GM12878 (cell line): ENCODE data around the gene CENPH. TPM values are rescaled to one million over a fixed set of nuclear protein-coding genes. Genes with fewer than 3 reads are reported as not detected.
A peak's percentile ranks its signal among the peaks of the same experiment; 100 is the strongest.

Experiments
- ATAC-seq: fragments of 200-7000 bp; cut with Tn5 transposase; 3 replicates; pipeline ENCODE4 v1.9.1; 2020; ENCODE audit warnings: mild to moderate bottlenecking, moderate library complexity
- BruUV-seq: library from RNA; stranded (reverse); fragments of 400-500 nt; replicated peaks from 2 replicates; lab custom pipeline; 2021; lab: Mats Ljungman, UMichigan
- CTCF ChIA-PET: fragments of 300-600 bp; sonication (Branson Sonifier 250); formaldehyde crosslinking; extraction: SDS; loops from one replicate; lab custom pipeline; 2021; ENCODE audit warnings: inconsistent platforms; lab: Yijun Ruan, JAX
- POLR2A ChIA-PET: fragments of 350-600 bp; formaldehyde crosslinking; extraction: SDS; loops from one replicate; lab custom pipeline; 2021; ENCODE audit warnings: inconsistent platforms; lab: Charles Lee
- RAD21 ChIA-PET: fragments of 300-600 bp; sonication (Branson Sonifier 250); formaldehyde crosslinking; loops from one replicate; lab custom pipeline; 2023; ENCODE audit warnings: antibody characterized with exemption; ENCODE audit not compliant: unreplicated experiment; lab: Charles Lee
- SMC1A ChIA-PET: fragments of 300-600 bp; sonication (Branson Sonifier 250); formaldehyde crosslinking; loops from one replicate; lab custom pipeline; 2023; ENCODE audit not compliant: unreplicated experiment, uncharacterized antibody; lab: Charles Lee
- DNase-seq: peaks from one replicate; pipeline ENCODE4 v3.0.0-alpha.2; 2011; ENCODE audit warnings: low read depth, low spot score
- FAIRE-seq: peaks from 3 replicates; lab custom pipeline; 2011; peaks lifted over from hg19 to GRCh38; lab: Jason Lieb, UNC
- H2AFZ ChIP-seq: 2 replicates; pipeline ENCODE4 v1.6.0; 2011; ENCODE audit warnings: low read depth, low read length, control low read depth; ENCODE audit not compliant: control insufficient read depth
- H3K27ac ChIP-seq: 2 replicates; pipeline ENCODE4 v1.5.1; 2011; ENCODE audit warnings: control low read depth; ENCODE audit not compliant: control insufficient read depth, insufficient read depth
- H3K27me3 ChIP-seq, 2 experiments: replicated peaks in 1 of 2; 2 replicates each; pipeline versions ENCODE4 v1.6.0 to v1.6.1; 2011; ENCODE audit warnings: low read length in 1 of 2; ENCODE audit not compliant: control insufficient read depth in 2 of 2, insufficient read depth in 2 of 2
- H3K36me3 ChIP-seq, 2 experiments: 2 replicates each; pipeline ENCODE4 v1.5.1; 2011; ENCODE audit warnings: low read length in 1 of 2; ENCODE audit not compliant: control insufficient read depth in 2 of 2, insufficient read depth in 2 of 2
- H3K4me1 ChIP-seq: 2 replicates; pipeline ENCODE4 v1.6.1; 2011; ENCODE audit warnings: mild to moderate bottlenecking, low read length, moderate library complexity, mixed read lengths; ENCODE audit not compliant: control insufficient read depth, insufficient read depth
- H3K4me2 ChIP-seq: 2 replicates; pipeline ENCODE4 v1.6.0; 2011; ENCODE audit warnings: control low read depth; ENCODE audit not compliant: control insufficient read depth, insufficient read depth
- H3K4me3 ChIP-seq: fragments of 200-600 bp; sonication (generic); 2 replicates; pipeline ENCODE4 v1.5.1; 2016
- H3K79me2 ChIP-seq: 2 replicates; pipeline ENCODE4 v1.6.0; 2011; ENCODE audit warnings: low read length; ENCODE audit not compliant: control insufficient read depth, insufficient read depth
- H3K9ac ChIP-seq: 2 replicates; pipeline ENCODE4 v1.8.0; 2011; ENCODE audit warnings: low read length, control low read depth, mixed read lengths; ENCODE audit not compliant: control insufficient read depth, insufficient read depth
- H3K9me3 ChIP-seq: replicated peaks from 3 replicates; pipeline ENCODE4 v1.5.1; 2011; ENCODE audit warnings: mild to moderate bottlenecking, low read length; ENCODE audit not compliant: control insufficient read depth, insufficient read depth
- H4K20me1 ChIP-seq: 2 replicates; pipeline ENCODE4 v1.6.0; 2011; ENCODE audit not compliant: control insufficient read depth, insufficient read depth
- ATF2 ChIP-seq: IDR thresholded peaks from 2 replicates; pipeline ENCODE4 v1.6.1; 2012; ENCODE audit warnings: low read length, inconsistent platforms
- CHD1 ChIP-seq: IDR thresholded peaks from 2 replicates; pipeline ENCODE4 v1.6.1; 2012; ENCODE audit warnings: low read depth, low read length, improper control_type of control experiment
- DPF2 ChIP-seq: fragments of 450-650 bp; IDR thresholded peaks from 2 replicates; pipeline ENCODE4 v1.6.1; 2017; ENCODE audit warnings: mild to moderate bottlenecking
- MYB ChIP-seq: fragments of 150-350 bp; IDR thresholded peaks from 2 replicates; pipeline ENCODE4 v1.6.1; 2014; ENCODE audit warnings: mild to moderate bottlenecking, low read depth, low read length, borderline replicate concordance
- NFYA ChIP-seq: IDR thresholded peaks from 2 replicates; pipeline ENCODE4 v1.6.1; 2011; ENCODE audit warnings: low read depth, mild to moderate bottlenecking, low read length, improper control_type of control experiment, borderline replicate concordance
- PRDM15 ChIP-seq: fragments of 450-650 bp; formaldehyde crosslinking; IDR thresholded peaks from 2 replicates; pipeline ENCODE4 v1.4.0; 2020; ENCODE audit warnings: mild to moderate bottlenecking, moderate library complexity
- ZBTB33 ChIP-seq: fragments of 450-650 bp; IDR thresholded peaks from 2 replicates; pipeline ENCODE4 v1.6.1; 2017; ENCODE audit warnings: mild to moderate bottlenecking
- ZNF592 ChIP-seq: fragments of 450-650 bp; IDR thresholded peaks from 2 replicates; pipeline ENCODE4 v1.6.1; 2017; ENCODE audit warnings: mild to moderate bottlenecking, moderate library complexity
- ZZZ3 ChIP-seq: IDR thresholded peaks from 2 replicates; pipeline ENCODE4 v1.6.1; 2011; ENCODE audit warnings: low read depth; ENCODE audit not compliant: control insufficient read depth, insufficient read length
- WGBS: methylation state at CpG from one replicate; pipeline ENCODE4 v1.1.6; 2016; ENCODE audit warnings: low lambda C conversion rate; ENCODE audit not compliant: insufficient replicate concordance, insufficient coverage; ENCODE audit errors: missing lambda C conversion rate; 5-methylcytosine and 5-hydroxymethylcytosine counted together
- in situ Hi-C: fragments of 300-500 bp; cut with MboI; formaldehyde crosslinking; loops from 9 replicates; pipeline ENCODE4 v1.14.3; 2018; ENCODE audit warnings: mixed read lengths
- intact Hi-C: fragments of 100-400 bp; cut with micrococcal nuclease; formaldehyde crosslinking; loops from one replicate; pipeline ENCODE4 v1.14.2; 2022; ENCODE audit not compliant: unreplicated experiment
- polyA plus RNA-seq, 11 experiments: library from polyadenylated mRNA; depleted of rRNA in 4 of 11; unstranded in 6 of 11; stranded (reverse) in 5 of 11; fragments of >200 nt; fragmentation: Nextera tagmentation in 4 of 11; fragmentation: Illumina TruSeq in 1 of 11; extraction: Ambion mirVana in 4 of 11; extraction: Trizol in 1 of 11; gene quantifications; 1 replicate in 1 of 11; 2 replicates in 10 of 11; pipeline versions ENCODE4 v1.2.1 to v1.2.3, GENCODE V29; 2011 to 2016; ENCODE audit warnings: inconsistent platforms in 2 of 11, missing spikeins in 2 of 11, low read depth in 1 of 11
- total RNA-seq, 4 experiments: library from RNA; depleted of rRNA in 3 of 4; stranded (reverse); fragments of >200 nt in 3 of 4; fragmentation: Illumina TruSeq in 1 of 4; extraction: Trizol in 1 of 4; gene quantifications; 2 replicates each; pipeline versions ENCODE4 v1.2.1 to v1.2.3, GENCODE V29; 2013 to 2021

Gene CENPH
- total and polyA plus RNA-seq, 10 of the 15 experiments (the other 5 are each of a cell fraction or from before 2014, with no cell fraction given) = 7.3 to 65.6 (median 45.9) TPM

- no peak overlapping the region for H3K27ac ChIP-seq
- ChIA-PET SMC1A (interaction anchor here (0.6 to 1.3 kb wide), 2 partner anchors 9 to 13 kb away, joined by 3 read pairs; no protein-coding TSS in a partner anchor), POLR2A (interaction anchor here (1.1 to 1.2 kb wide), 2 partner anchors 8 to 92 kb away, joined by 4 read pairs; partner anchors contain the start of gene CDK7), CTCF (interaction anchor here (1.4 to 1.5 kb wide), 2 partner anchors 16 to 23 kb away, joined by 3 to 4 read pairs; no protein-coding TSS in a partner anchor), RAD21 (no interaction called here)
- peaks cover 0 to 6% of the 10 kb centered on the region in 2 experiments; a peak in 2 of 4 replicates for H3K36me3 ChIP-seq
- no peak overlapping the region for H3K9ac ChIP-seq
- no peak overlapping the region for H2AFZ ChIP-seq
- H3K4me2 ChIP-seq = no peak overlapping the region
- BruUV-seq = TSS peak; percentile 11
- no peaks in the 10 kb centered on the region for H3K27me3 ChIP-seq
- H3K79me2 ChIP-seq = peaks cover 20% of the 10 kb centered on the region
- H3K9me3 ChIP-seq = no peaks in the 10 kb centered on the region; the same call in 2 of the 3 replicates
- intact Hi-C loops (no loop called here), in situ Hi-C loops (no loop called here)
- WGBS = 99% methylated on average over 8 of the region's 8 CpGs
- ATAC-seq (no peak), FAIRE-seq (no peak), DNase-seq (no peak)
- H3K4me1 ChIP-seq = no peaks in the 10 kb centered on the region; the same call in 1 of the 2 replicates
- H3K4me3 ChIP-seq = no peak overlapping the region
- no peaks in the 10 kb centered on the region for H4K20me1 ChIP-seq
- TF ChIP-seq ZBTB33 = no peak
- TF ChIP-seq NFYA = no peak
- TF ChIP-seq PRDM15 (CRISPR knock-in tag) = no peak
- no peak for TF ChIP-seq ATF2
- no peak for TF ChIP-seq CHD1
- TF ChIP-seq ZZZ3 = no peak
- no peak for TF ChIP-seq DPF2
- no peak for TF ChIP-seq ZNF592
- TF ChIP-seq MYB = no peak
Observed at GRCh38 chr5:69242215-69242927, 53.0 kb downstream of the CENPH start.
